A204.1 (cell line): ENCODE results near the gene ZBTB4.

Experiments used
- FAIRE-seq: peaks from 2 replicates; lab custom pipeline; 2012; peaks lifted over from hg19 to GRCh38; lab: Jason Lieb, UNC

Gene ZBTB4

GRCh38 chr17:7440834-7441195, 38.6 kb downstream of the ZBTB4 start:
- FAIRE-seq = no peak

GRCh38 chr17:7440113-7440833, 39.2 kb downstream of the ZBTB4 start:
- no peak for FAIRE-seq

- no peak for FAIRE-seq
Observed at GRCh38 chr17:7439462-7440112, 39.8 kb downstream of the ZBTB4 start, which contains the start of gene FGF11. TSS of gene FGF11 (plus strand) at chr17:7439512. CDS start at chr17:7439621, 109 bp downstream.

GRCh38 chr17:7438656-7439460, 40.6 kb downstream of the ZBTB4 start:
- FAIRE-seq = no peak

GRCh38 chr17:7437950-7438614, 41.3 kb downstream of the ZBTB4 start:
- FAIRE-seq = no peak

GRCh38 chr17:7437369-7437863, 42.0 kb downstream of the ZBTB4 start:
- FAIRE-seq = no peak

- no peak for FAIRE-seq
Observed at GRCh38 chr17:7436556-7437368, 42.7 kb downstream of the ZBTB4 start.

- no peak for FAIRE-seq
Observed at GRCh38 chr17:7435676-7436555, 43.5 kb downstream of the ZBTB4 start.

- FAIRE-seq = no peak
Observed at GRCh38 chr17:7432296-7432695, 47.1 kb downstream of the ZBTB4 start.

GRCh38 chr17:7431231-7431630, 48.2 kb downstream of the ZBTB4 start:
- no peak for FAIRE-seq

GRCh38 chr17:7429722-7430121, 49.7 kb downstream of the ZBTB4 start:
- FAIRE-seq = no peak

- no peak for FAIRE-seq
Observed at GRCh38 chr17:7428557-7428956, 50.9 kb downstream of the ZBTB4 start, which contains the start of gene SPEM3. TSS of gene SPEM3 (plus strand) at chr17:7428857. CDS start at chr17:7428903, 46 bp downstream.

- no peak for FAIRE-seq
Observed at GRCh38 chr17:7427549-7427948, 51.9 kb downstream of the ZBTB4 start.

- no peak for FAIRE-seq
Observed at GRCh38 chr17:7426896-7427489, 52.4 kb downstream of the ZBTB4 start.

GRCh38 chr17:7426203-7426863, 53.1 kb downstream of the ZBTB4 start:
- FAIRE-seq = no peak

- FAIRE-seq = no peak
Observed at GRCh38 chr17:7425756-7426155, 53.7 kb downstream of the ZBTB4 start.

GRCh38 chr17:7425316-7425715, 54.1 kb downstream of the ZBTB4 start, which contains the start of gene SPEM2:
TSS of gene SPEM2 (plus strand) at chr17:7425616. CDS start at chr17:7425689, 73 bp downstream.
- no peak for FAIRE-seq

GRCh38 chr17:7423679-7424078, 55.8 kb downstream of the ZBTB4 start:
- no peak for FAIRE-seq

GRCh38 chr17:7421186-7421585, 58.2 kb downstream of the ZBTB4 start:
- no peak for FAIRE-seq
